H9 (cell line): ENCODE data around the gene RARB. TPM values are rescaled to one million over a fixed set of nuclear protein-coding genes. Genes with fewer than 3 reads are reported as not detected.

Experiments
- DNase-seq: peaks from one replicate; pipeline ENCODE4 v3.0.0-alpha.2; 2017
- H2AFZ ChIP-seq: one replicate; pipeline ENCODE4 v1.6.1; 2013; ENCODE audit warnings: mild to moderate bottlenecking, low read length, control low read depth, moderate library complexity
- H2AK5ac ChIP-seq: 2 replicates; pipeline ENCODE4 v1.6.1; 2013; ENCODE audit warnings: low read length, control low read depth, mixed read lengths; ENCODE audit not compliant: insufficient read length
- H2BK120ac ChIP-seq: one replicate; pipeline ENCODE4 v1.6.1; 2013; ENCODE audit warnings: low read depth, mild to moderate bottlenecking, low read length, control low read depth, inconsistent platforms; ENCODE audit not compliant: poor library complexity, severe bottlenecking
- H2BK12ac ChIP-seq: 2 replicates; pipeline ENCODE4 v1.6.1; 2013; ENCODE audit warnings: low read length, control low read depth, mixed read lengths, low read depth; ENCODE audit not compliant: insufficient read length
- H2BK15ac ChIP-seq: 2 replicates; pipeline ENCODE4 v1.6.1; 2013; ENCODE audit warnings: low read depth, low read length, control low read depth
- H2BK20ac ChIP-seq: one replicate; pipeline ENCODE4 v1.6.1; 2013; ENCODE audit warnings: low read depth, mild to moderate bottlenecking, low read length, control low read depth, inconsistent platforms; ENCODE audit not compliant: poor library complexity, severe bottlenecking
- H2BK5ac ChIP-seq: 2 replicates; pipeline ENCODE4 v1.6.1; 2013; ENCODE audit warnings: low read length, control low read depth, mixed read lengths; ENCODE audit not compliant: insufficient read length
- H3K14ac ChIP-seq: 2 replicates; pipeline ENCODE4 v1.6.1; 2013; ENCODE audit warnings: low read length, control low read depth; ENCODE audit not compliant: insufficient read depth
- H3K18ac ChIP-seq: 2 replicates; pipeline ENCODE4 v1.6.1; 2013; ENCODE audit warnings: low read depth, mild to moderate bottlenecking, mixed read lengths, low read length, control low read depth; ENCODE audit not compliant: insufficient read length
- H3K23ac ChIP-seq: 2 replicates; pipeline ENCODE4 v1.6.1; 2013; ENCODE audit warnings: low read length, control low read depth, mixed read lengths, low read depth; ENCODE audit not compliant: insufficient read length
- H3K23me2 ChIP-seq: 2 replicates; pipeline ENCODE4 v1.6.1; 2013; ENCODE audit warnings: low read depth, mild to moderate bottlenecking, mixed read lengths, low read length, control low read depth; ENCODE audit not compliant: insufficient read length, poor library complexity, severe bottlenecking
- H3K27ac ChIP-seq: 2 replicates; pipeline ENCODE4 v1.5.1; 2013; ENCODE audit warnings: low read length, control low read depth, mixed read lengths, low read depth; ENCODE audit not compliant: insufficient read length
- H3K27me3 ChIP-seq: 2 replicates; pipeline ENCODE4 v1.6.1; 2013; ENCODE audit warnings: low read length, control low read depth, inconsistent platforms; ENCODE audit not compliant: insufficient read depth
- H3K4ac ChIP-seq: 2 replicates; pipeline ENCODE4 v1.6.1; 2013; ENCODE audit warnings: low read depth, mild to moderate bottlenecking, control low read depth, inconsistent platforms, low read length, moderate library complexity
- H3K4me1 ChIP-seq: 2 replicates; pipeline ENCODE4 v1.6.1; 2013; ENCODE audit warnings: low read length, control low read depth, inconsistent platforms; ENCODE audit not compliant: insufficient read depth
- H3K4me2 ChIP-seq: 2 replicates; pipeline ENCODE4 v1.6.1; 2013; ENCODE audit warnings: low read length, control low read depth, mixed read lengths; ENCODE audit not compliant: insufficient read length, insufficient read depth
- H3K56ac ChIP-seq: 2 replicates; pipeline ENCODE4 v1.6.1; 2013; ENCODE audit warnings: low read depth, mild to moderate bottlenecking, mixed read lengths, low read length, control low read depth; ENCODE audit not compliant: insufficient read length
- H3K79me1 ChIP-seq: 2 replicates; pipeline ENCODE4 v1.6.1; 2013; ENCODE audit warnings: low read depth, mild to moderate bottlenecking, moderate library complexity, low read length, control low read depth, inconsistent platforms; ENCODE audit not compliant: insufficient read depth, poor library complexity, severe bottlenecking
- H3K79me2 ChIP-seq: 2 replicates; pipeline ENCODE4 v1.6.1; 2013; ENCODE audit warnings: low read length, control low read depth, inconsistent platforms; ENCODE audit not compliant: insufficient read depth
- H3K9ac ChIP-seq: 2 replicates; pipeline ENCODE4 v1.6.1; 2013; ENCODE audit warnings: low read length, control low read depth, mixed read lengths; ENCODE audit not compliant: insufficient read length; ENCODE audit errors: extremely low read depth
- H3K9me3 ChIP-seq: one replicate; pipeline ENCODE4 v1.6.1; 2013; ENCODE audit warnings: low read depth, low read length, inconsistent platforms; ENCODE audit not compliant: control insufficient read depth
- H3T11ph ChIP-seq: one replicate; pipeline ENCODE4 v1.6.1; 2013; ENCODE audit warnings: mild to moderate bottlenecking, low read length, control low read depth, inconsistent platforms
- H4K20me1 ChIP-seq: one replicate; pipeline ENCODE4 v1.6.1; 2013; ENCODE audit not compliant: control insufficient read depth, insufficient read length, insufficient read depth
- H4K5ac ChIP-seq: 2 replicates; pipeline ENCODE4 v1.6.1; 2013; ENCODE audit warnings: low read depth, mild to moderate bottlenecking, mixed read lengths, low read length, control low read depth; ENCODE audit not compliant: insufficient read length
- H4K8ac ChIP-seq: replicated peaks from 2 replicates; pipeline ENCODE4 v1.6.1; 2013; ENCODE audit warnings: low read length, control low read depth, mixed read lengths, low read depth; ENCODE audit not compliant: insufficient read length
- H4K91ac ChIP-seq: 2 replicates; pipeline ENCODE4 v1.6.1; 2013; ENCODE audit warnings: low read depth, mild to moderate bottlenecking, moderate library complexity, mixed read lengths, low read length, control low read depth; ENCODE audit not compliant: insufficient read length
- H3K27ac Mint-ChIP-seq, 3 experiments: 2 replicates in 2 of 3; 3 replicates in 1 of 3; pipeline ENCODE4 v1.8.0; 2020 to 2021; ENCODE audit warnings: mixed read lengths in 3 of 3, mild to moderate bottlenecking in 1 of 3, moderate library complexity in 1 of 3
- H3K27me3 Mint-ChIP-seq: 2 replicates; pipeline ENCODE4 v1.8.0; 2021; ENCODE audit warnings: low read depth, mild to moderate bottlenecking, moderate library complexity, mixed read lengths
- H3K36me3 Mint-ChIP-seq, 3 experiments: 2 replicates in 2 of 3; 3 replicates in 1 of 3; pipeline ENCODE4 v1.8.0; 2020 to 2021; ENCODE audit warnings: low read depth in 3 of 3, mixed read lengths in 3 of 3; ENCODE audit not compliant: insufficient read depth in 1 of 3
- H3K4me1 Mint-ChIP-seq, 2 experiments: 2 replicates each; pipeline ENCODE4 v1.8.0; 2020; ENCODE audit warnings: mixed read lengths in 2 of 2
- H3K4me3 Mint-ChIP-seq, 2 experiments: 2 replicates in 1 of 2; 3 replicates in 1 of 2; pipeline ENCODE4 v1.8.0; 2020 to 2021; ENCODE audit warnings: mild to moderate bottlenecking in 2 of 2, mixed read lengths in 2 of 2, moderate library complexity in 1 of 2
- H3K9me3 Mint-ChIP-seq, 2 experiments: 2 replicates in 1 of 2; 3 replicates in 1 of 2; pipeline ENCODE4 v1.8.0; 2020; ENCODE audit warnings: mild to moderate bottlenecking in 2 of 2, mixed read lengths in 2 of 2, moderate library complexity in 1 of 2
- WGBS: extraction: QIAGEN DNeasy Blood & Tissue Kit; methylation state at CpG from one replicate; pipeline ENCODE4 v1.1.7; 2013; ENCODE audit warnings: missing lambda C conversion rate, low lambda C conversion rate, mixed read lengths; ENCODE audit not compliant: insufficient read length; ENCODE audit errors: extremely low coverage; 5-methylcytosine and 5-hydroxymethylcytosine counted together
- total RNA-seq: library from RNA; stranded (reverse); gene quantifications from 2 replicates; pipeline ENCODE4 v1.2.1, GENCODE V29; 2021
- TF ChIP-seq, protein P1 (sequence below): fragments of 200-600 bp; sonication (generic); conservative IDR thresholded peaks from 3 replicates; pipeline ENCODE4 v1.8.0; 2021; ENCODE audit warnings: antibody characterized with exemption, mild to moderate bottlenecking

RARB gene
- total RNA-seq, 1 experiment from 2014 or later: 0.22 TPM

DNA sequence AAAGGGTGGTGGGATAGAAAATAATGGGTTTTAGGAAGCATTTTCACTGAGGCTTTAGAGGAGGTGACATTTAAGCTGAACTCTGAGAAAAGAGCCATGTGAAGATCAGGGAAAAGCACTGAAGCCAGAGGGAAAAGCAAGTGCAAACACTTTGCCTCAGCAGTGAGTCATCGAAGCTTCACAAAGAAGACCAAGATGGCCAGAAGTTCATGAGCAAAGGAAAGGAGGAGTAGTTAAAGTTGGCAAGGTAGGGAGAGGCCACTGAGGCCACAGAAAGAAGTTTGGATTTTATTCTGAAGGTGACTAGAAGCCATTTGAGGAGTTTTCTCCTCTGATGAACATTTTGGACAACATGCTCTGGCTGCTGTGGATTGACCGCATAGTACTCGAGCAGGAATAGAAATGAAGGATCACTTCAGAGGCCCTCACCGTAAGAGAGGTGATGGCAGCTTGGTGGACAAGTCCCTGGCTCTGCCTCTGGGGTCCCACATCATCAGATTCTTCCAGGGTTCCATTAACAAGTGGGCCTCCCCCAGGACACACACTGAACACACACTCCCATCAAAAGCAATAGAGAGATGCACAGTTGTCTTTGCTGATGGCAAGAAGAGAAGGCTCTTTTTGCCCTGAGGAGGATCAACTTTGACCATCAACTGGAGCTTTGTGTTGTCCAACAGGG lies 161.2 kb downstream of the RARB start:
- no peaks in the 10 kb centered on the region for H4K20me1 ChIP-seq
- peaks cover 13 to 14% of the 10 kb centered on the region in 2 experiments for H3K4me1 Mint-ChIP-seq
- no peak for DNase-seq
- no peak overlapping the region for H2BK5ac ChIP-seq
- H4K91ac ChIP-seq: no peak overlapping the region
- no peaks in the 10 kb centered on the region for H3K79me2 ChIP-seq
- H2BK20ac ChIP-seq: no peak overlapping the region
- no peak overlapping the region for H2BK12ac ChIP-seq
- no peak overlapping the region for H2AK5ac ChIP-seq
- no peak overlapping the region for H3K18ac ChIP-seq
- H3K14ac ChIP-seq: no peak overlapping the region
- H3K4me1 ChIP-seq: no peaks in the 10 kb centered on the region
- no CpG with 5 or more reads among the region's 4 CpGs for WGBS
- H3K9ac ChIP-seq: no peak overlapping the region
- no peak overlapping the region for H4K5ac ChIP-seq
- no peaks in the 10 kb centered on the region for H3K27me3 ChIP-seq
- H3K4me3 Mint-ChIP-seq: no peak overlapping the region
- H3K27ac Mint-ChIP-seq: peak overlapping the region in 1 of 3 experiments; percentile 85; a peak in 1 of 7 replicates
- no peaks in the 10 kb centered on the region for H3K9me3 Mint-ChIP-seq
- H3K23me2 ChIP-seq: no peaks in the 10 kb centered on the region
- no peaks in the 10 kb centered on the region for H3K9me3 ChIP-seq
- H3K79me1 ChIP-seq: no peaks in the 10 kb centered on the region
- no peaks in the 10 kb centered on the region for H3K27me3 Mint-ChIP-seq
- H2AFZ ChIP-seq: no peak overlapping the region
- no peak overlapping the region for H3K27ac ChIP-seq
- no peak overlapping the region for H2BK15ac ChIP-seq
- H3K4me2 ChIP-seq: no peak overlapping the region
- no peak overlapping the region for H3T11ph ChIP-seq
- H4K8ac ChIP-seq: no peak overlapping the region
- H2BK120ac ChIP-seq: no peak overlapping the region
- no peak overlapping the region for H3K4ac ChIP-seq
- no peak overlapping the region for H3K56ac ChIP-seq
- H3K23ac ChIP-seq: no peak overlapping the region
- TF ChIP-seq, protein P1, sequence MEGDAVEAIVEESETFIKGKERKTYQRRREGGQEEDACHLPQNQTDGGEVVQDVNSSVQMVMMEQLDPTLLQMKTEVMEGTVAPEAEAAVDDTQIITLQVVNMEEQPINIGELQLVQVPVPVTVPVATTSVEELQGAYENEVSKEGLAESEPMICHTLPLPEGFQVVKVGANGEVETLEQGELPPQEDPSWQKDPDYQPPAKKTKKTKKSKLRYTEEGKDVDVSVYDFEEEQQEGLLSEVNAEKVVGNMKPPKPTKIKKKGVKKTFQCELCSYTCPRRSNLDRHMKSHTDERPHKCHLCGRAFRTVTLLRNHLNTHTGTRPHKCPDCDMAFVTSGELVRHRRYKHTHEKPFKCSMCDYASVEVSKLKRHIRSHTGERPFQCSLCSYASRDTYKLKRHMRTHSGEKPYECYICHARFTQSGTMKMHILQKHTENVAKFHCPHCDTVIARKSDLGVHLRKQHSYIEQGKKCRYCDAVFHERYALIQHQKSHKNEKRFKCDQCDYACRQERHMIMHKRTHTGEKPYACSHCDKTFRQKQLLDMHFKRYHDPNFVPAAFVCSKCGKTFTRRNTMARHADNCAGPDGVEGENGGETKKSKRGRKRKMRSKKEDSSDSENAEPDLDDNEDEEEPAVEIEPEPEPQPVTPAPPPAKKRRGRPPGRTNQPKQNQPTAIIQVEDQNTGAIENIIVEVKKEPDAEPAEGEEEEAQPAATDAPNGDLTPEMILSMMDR: no peak
- no peaks in the 10 kb centered on the region for H3K36me3 Mint-ChIP-seq
